GM19239 (cell line): ENCODE measurements around the gene CABP1.
A peak's percentile ranks its signal among the peaks of the same experiment; 100 is the strongest.

ENCODE experiments used
- DNase-seq: peaks from one replicate; pipeline ENCODE4 v3.0.0; 2011; ENCODE audit warnings: low spot score; ENCODE audit not compliant: insufficient read length
- FAIRE-seq: peaks from 2 replicates; lab custom pipeline; 2011; peaks lifted over from hg19 to GRCh38; lab: Jason Lieb, UNC

The CABP1 gene

GRCh38 chr12:120689397-120690082 lies 49.1 kb downstream of the CABP1 start:
- FAIRE-seq (no peak), DNase-seq (no peak)

GRCh38 chr12:120690083-120690450 lies 49.6 kb downstream of the CABP1 start:
- FAIRE-seq: no peak
- no peak for DNase-seq

- DNase-seq (no peak), FAIRE-seq (no peak)
Observed at GRCh38 chr12:120690978-120691377, 50.6 kb downstream of the CABP1 start.

GRCh38 chr12:120692524-120693033 lies 52.2 kb downstream of the CABP1 start:
- DNase-seq (no peak), FAIRE-seq (no peak)

- DNase-seq (no peak), FAIRE-seq (no peak)
Observed at GRCh38 chr12:120693848-120694247, 53.4 kb downstream of the CABP1 start.

GRCh38 chr12:120696626-120697025 lies 56.2 kb downstream of the CABP1 start:
- FAIRE-seq (no peak), DNase-seq (no peak)

GRCh38 chr12:120697344-120697743 lies 56.9 kb downstream of the CABP1 start:
- FAIRE-seq (no peak), DNase-seq (no peak)

GRCh38 chr12:120698665-120699064 lies 58.2 kb downstream of the CABP1 start:
- no peak for FAIRE-seq

GRCh38 chr12:120699553-120699952 lies 59.1 kb downstream of the CABP1 start:
- FAIRE-seq (no peak), DNase-seq (no peak)

More at GRCh38 chr12:120698665-120699064, 58.2 kb downstream of the CABP1 start:
- DNase-seq: no peak

- FAIRE-seq (no peak), DNase-seq (no peak)
Observed at GRCh38 chr12:120700886-120701285, 60.5 kb downstream of the CABP1 start.

- no peak for DNase-seq
- FAIRE-seq: no peak
Observed at GRCh38 chr12:120702637-120703036, 62.2 kb downstream of the CABP1 start.

- FAIRE-seq (no peak), DNase-seq (no peak)
Observed at GRCh38 chr12:120703311-120703942, 63.0 kb downstream of the CABP1 start.

- FAIRE-seq (no peak), DNase-seq (no peak)
Observed at GRCh38 chr12:120705618-120706017, 65.2 kb downstream of the CABP1 start.

GRCh38 chr12:120706029-120706428 lies 65.6 kb downstream of the CABP1 start:
- DNase-seq (no peak), FAIRE-seq (no peak)

- DNase-seq (no peak), FAIRE-seq (no peak)
Observed at GRCh38 chr12:120708651-120709050, 68.2 kb downstream of the CABP1 start.

- DNase-seq: peak; percentile 71
- FAIRE-seq: no peak
Observed at GRCh38 chr12:120710031-120710804, 69.8 kb downstream of the CABP1 start, which contains the start of gene UNC119B. Gene UNC119B, plus strand, starts transcription at chr12:120710458. Its CDS starts 17 bp downstream, at chr12:120710475.

- FAIRE-seq (peak; percentile 76), DNase-seq (no peak)
Observed at GRCh38 chr12:120710805-120711296, 70.4 kb downstream of the CABP1 start.

GRCh38 chr12:120711411-120711810 lies 71.0 kb downstream of the CABP1 start:
- DNase-seq (no peak), FAIRE-seq (no peak)

- DNase-seq: no peak
- no peak for FAIRE-seq
Observed at GRCh38 chr12:120712610-120713009, 72.2 kb downstream of the CABP1 start.

GRCh38 chr12:120713861-120714482 lies 73.5 kb downstream of the CABP1 start:
- peak; percentile 61 for DNase-seq
- peak; percentile 98 for FAIRE-seq
